GM12875 (cell line): Measurements from ENCODE around the gene PHLDB3.
"Not testable (repeated sequence)": the region's sequence is repeated elsewhere in the genome, so short reads cannot be mapped to it uniquely, and the experiment has no call there.

Experiments used
- H3K4me3 ChIP-seq: one replicate; pipeline ENCODE4 v1.5.1; 2011; ENCODE audit warnings: low read depth, low read length, control low read depth
- TF ChIP-seq, protein P1 (sequence below): IDR thresholded peaks from 2 replicates; pipeline ENCODE4 v1.5.1; 2011; ENCODE audit warnings: low read depth, mild to moderate bottlenecking, control low read depth, inconsistent platforms, low read length, moderate library complexity, borderline replicate concordance; ENCODE audit not compliant: insufficient read depth

The PHLDB3 gene

DNA sequence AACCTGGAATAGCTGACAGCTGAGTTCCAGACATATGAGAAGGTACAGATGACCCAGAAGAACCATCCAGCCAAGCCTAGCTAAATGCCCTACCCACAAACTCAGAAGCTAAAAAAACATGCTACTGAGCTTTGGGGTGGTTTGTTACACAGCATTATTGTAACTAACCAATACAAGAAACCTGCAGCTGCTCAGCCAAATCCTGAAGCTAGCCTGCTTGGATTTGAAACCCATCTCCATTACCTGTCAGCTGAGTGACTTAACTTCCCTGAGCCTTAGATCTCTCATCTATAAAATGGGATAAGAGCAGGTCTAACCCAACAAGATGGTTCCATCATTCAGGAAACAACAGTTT lies 64.9 kb downstream of the PHLDB3 start:
- TF ChIP-seq, protein P1, sequence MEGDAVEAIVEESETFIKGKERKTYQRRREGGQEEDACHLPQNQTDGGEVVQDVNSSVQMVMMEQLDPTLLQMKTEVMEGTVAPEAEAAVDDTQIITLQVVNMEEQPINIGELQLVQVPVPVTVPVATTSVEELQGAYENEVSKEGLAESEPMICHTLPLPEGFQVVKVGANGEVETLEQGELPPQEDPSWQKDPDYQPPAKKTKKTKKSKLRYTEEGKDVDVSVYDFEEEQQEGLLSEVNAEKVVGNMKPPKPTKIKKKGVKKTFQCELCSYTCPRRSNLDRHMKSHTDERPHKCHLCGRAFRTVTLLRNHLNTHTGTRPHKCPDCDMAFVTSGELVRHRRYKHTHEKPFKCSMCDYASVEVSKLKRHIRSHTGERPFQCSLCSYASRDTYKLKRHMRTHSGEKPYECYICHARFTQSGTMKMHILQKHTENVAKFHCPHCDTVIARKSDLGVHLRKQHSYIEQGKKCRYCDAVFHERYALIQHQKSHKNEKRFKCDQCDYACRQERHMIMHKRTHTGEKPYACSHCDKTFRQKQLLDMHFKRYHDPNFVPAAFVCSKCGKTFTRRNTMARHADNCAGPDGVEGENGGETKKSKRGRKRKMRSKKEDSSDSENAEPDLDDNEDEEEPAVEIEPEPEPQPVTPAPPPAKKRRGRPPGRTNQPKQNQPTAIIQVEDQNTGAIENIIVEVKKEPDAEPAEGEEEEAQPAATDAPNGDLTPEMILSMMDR: no peak
- H3K4me3 ChIP-seq: no peak overlapping the region

DNA sequence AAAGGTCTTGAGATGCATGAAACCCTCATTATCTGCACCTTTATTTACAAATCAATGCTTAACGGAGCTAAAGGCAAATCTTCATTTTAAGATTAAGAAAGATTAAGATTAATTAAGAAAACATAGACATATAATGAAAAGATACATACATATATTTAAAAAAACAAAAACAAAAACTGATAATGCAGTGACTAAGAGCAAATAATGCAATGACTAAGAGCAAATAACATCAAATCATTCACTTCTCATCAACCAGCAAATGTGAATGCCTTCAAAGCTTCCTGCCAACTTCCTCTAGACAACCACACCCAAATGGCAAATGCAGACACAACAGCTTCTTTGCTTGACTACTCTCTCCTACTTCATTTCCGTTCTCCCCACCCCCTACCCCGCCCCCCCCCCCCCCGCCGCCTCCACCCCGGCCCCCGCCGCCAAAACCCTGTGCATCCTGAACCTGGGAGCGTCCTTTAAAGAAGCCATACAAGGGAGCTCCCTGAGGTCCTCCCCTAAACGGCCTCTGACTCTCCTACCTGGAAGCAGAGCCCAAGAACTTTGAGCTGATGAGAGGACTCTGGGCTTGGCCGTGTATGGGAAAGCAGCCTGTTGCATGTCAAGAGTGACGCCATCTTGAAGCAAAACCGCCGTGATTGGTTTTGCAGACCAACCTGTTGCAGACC lies 65.4 kb downstream of the PHLDB3 start:
- TF ChIP-seq, protein P1: no peak
- H3K4me3 ChIP-seq: no peak overlapping the region

DNA sequence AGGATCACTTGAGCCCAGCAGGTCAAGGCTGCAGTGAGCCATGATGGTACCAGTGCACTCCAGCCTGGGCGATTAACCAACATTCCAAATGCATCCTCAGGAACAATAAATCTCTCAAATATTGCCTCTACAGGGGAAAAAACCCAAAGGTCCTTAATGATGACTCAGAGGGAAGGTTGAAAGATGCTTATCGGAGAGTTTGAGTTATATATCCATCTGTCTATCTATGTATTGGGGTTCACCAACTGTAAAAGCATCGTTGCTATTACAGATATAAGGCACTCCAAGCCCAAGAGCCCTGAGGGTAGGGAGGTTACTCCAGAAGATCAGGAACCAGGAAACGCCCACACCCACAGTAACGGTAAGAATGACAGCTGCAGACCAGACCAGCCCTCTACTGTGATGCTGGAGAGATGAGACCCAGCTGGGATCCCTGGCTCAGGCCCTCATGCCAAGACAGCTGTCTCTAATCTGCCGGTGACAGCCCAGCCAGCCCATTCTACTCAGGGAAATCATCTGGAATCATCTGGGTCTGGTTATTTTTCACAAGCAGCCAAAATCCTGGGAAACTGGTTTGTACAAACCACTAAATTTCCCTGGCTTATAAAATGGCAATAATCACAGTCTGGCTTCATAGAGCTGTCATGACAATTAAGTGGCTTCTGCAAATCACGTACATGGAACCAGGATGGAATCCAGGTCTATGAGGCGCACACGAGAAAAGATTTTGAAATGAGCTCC lies 66.1 kb downstream of the PHLDB3 start:
- H3K4me3 ChIP-seq: no peak overlapping the region
- TF ChIP-seq, protein P1: no peak

DNA sequence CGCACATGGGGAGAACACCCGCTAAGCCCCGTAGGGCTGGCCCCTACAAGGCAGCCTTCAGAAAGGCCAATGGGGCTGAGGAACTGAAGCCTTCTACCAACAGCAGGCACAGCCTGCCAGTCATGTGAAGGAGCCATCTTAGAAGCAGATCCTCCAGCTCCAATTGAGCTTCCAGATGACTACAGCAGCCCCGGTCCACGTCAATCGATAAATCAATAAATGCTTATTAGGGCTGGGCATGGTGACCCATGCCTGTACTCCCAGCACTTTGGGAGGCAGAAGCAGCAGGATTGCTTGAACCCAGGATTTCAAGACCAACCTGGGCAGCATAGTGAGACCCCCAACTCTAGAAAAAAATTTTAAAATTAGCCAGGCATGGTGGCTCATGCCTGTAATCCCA lies 66.8 kb downstream of the PHLDB3 start:
- TF ChIP-seq, protein P1: no peak
- no peak overlapping the region for H3K4me3 ChIP-seq

DNA sequence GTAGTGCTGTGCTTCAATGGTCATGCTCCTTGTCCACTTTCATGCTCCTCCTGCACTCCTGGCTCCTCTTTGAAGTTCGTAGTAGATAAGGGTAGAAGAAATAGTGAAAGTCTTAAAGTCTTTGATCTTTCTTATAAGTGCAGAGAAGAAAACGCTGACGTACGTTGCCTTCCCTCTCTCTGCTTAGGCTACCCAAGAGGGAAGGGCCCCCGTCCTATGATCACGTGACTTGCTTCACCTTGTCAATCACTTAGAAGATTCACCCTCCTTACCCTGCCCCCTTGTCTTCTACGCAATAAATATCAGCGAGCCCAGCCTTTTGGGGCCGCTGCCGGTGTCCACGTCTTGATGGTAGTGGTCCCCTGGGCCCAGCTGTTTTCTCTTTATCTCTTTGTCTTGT lies 67.3 kb downstream of the PHLDB3 start:
- not testable (repeated sequence) for H3K4me3 ChIP-seq

DNA sequence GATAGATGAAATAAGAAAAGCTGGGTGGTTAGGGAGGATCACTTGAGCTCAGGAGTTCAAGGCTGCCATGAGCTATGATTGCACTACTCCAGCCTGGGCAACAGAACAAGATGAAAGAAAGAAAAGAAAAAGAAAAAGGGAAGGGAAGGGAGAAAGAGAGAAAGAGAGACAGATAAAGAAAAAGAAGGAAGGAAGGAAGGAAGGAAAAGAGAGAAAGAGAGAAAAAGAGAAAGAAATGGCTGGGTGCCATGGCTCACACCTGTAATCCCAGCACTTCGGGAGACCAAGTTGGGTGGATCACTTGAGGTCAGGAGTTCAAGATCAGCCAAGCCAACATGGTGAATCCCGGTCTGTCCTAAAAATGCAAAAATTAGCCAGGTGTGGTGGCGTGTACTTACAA lies 68.8 kb downstream of the PHLDB3 start:
- H3K4me3 ChIP-seq: no peak overlapping the region
- TF ChIP-seq, protein P1: no peak

DNA sequence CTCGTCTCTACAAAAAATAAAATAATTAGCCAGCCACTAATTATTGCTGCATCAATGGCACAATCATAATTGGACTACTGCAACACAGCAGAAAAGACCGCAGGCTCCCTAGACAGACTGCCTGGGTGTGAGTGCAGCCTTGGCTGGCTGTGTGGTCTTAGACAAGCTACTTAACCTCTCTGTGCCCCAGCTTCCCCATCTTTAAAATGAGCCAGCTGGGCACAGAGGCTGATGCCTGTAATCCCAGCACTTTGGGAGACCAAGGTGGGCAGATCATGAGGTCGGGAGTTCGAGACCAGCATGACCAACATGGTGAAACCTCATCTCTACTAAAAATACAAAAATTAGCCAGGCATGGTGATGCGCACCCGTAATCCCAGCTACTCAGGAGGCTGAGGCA lies 70.9 kb downstream of the PHLDB3 start:
- TF ChIP-seq, protein P1: no peak
- no peak overlapping the region for H3K4me3 ChIP-seq
